Fibroblast of peridontal ligament (primary cell): ENCODE data around the gene RHOJ.

Source experiments
- DNase-seq: peaks from one replicate; pipeline ENCODE4 v3.0.0-alpha.2; 2010; ENCODE audit errors: extremely low read depth

RHOJ gene

DNA sequence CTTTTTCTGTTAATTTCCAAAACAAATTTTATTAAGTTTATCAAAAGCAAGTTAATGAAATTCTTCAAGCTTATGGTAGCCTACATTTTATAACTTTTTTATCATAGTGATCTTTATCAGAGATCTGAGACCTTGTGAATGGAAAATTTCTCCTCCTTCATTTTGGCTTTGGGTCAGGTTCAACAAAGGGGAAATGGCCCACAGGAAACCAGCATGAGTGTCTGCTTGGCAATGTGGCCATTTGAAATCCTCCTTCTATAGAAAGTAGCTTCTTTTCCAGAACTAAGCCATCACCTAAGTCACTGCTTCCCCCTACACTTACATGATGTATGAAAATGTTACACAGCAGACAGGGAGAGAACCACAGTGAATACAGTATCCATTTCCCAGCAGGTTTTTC, 1.6 kb downstream of the RHOJ start:
- DNase-seq: no peak

DNA sequence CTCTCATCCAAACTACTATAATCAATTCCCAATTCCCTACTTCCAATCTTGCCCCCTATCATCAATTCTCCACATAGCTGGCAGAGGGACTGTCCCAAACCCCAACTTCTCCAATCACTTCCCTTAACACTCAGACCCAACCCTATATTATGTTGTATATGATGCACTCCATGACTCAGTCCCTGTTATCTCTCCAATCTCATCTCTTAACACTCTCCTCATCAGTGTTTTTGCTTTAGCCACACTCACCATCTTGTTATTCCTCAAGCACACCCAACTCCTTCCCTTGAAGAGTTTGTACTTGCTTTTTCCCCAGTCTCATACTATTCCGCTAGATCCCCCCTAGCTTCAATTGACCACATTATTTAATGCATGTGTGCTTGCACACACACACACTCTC, 4.9 kb downstream of the RHOJ start:
- DNase-seq: no peak

DNA sequence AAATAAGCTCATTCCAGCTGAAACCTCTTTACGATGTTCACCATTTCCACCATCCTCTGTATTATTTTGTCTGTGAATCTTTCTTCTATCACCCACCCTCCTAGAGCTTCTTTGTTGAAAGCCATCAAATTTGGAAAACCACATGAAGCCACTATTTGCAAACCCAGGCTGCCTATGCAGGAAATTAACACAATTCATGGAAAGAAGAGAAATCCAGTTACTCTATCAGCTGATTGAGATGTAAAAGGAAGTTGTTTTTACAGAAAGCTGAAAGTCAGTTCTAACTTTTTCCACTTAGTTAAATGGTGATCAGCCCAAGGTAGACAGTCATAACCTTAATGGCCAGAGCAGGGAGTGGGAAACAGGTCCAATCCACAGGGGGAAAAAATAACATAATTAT, 6.6 kb downstream of the RHOJ start:
- DNase-seq: no peak

DNA sequence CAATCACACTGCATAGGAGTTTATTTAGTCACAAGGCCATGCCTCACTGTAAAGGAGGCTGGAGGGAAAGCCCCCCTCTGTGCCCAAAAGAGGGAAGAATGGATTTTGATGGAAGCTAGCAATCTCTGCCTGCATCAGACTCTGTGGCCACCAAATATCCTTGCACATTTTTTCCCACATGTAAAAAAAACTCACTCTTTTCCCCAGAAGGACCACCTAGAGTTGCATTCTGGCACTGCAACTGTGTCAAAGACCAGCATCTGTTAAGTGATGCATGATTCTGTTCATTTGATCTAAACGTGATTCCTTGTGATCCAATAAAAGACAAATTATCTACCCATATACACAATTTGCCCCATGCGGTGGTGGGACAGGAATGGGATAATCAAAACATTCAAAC, 8.0 kb downstream of the RHOJ start:
- no peak for DNase-seq

DNA sequence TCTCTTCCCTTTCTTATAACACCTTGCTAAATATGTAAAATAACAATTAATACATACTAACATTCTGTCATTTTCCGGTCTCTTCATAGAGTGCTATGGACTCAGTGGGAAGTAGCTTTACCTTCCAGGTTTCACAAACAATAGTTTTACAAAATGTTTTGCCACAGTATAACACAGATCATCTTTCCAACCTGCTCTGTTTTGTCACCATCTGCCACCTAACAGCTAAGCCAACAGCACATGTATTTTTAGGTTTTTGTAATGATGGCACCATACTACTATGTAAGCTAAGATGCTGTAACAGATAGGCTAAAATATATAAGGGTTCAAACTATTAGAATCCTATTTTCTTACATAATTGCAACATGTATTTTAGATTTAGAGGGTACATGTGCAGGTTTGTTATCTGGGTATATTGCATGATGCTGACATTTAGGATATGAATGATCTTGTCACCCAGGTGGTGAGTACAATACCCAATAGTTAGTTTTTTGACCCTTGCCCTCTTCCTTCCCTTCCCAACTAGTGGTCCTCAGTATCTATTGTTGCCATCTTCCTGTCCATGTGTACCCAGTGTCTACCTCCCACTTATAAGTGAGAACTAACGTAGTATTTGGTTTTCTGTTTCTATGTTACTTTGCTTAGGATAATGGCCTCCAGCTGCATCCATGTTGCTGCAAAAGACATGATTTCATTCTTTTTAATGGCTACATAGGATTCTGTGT, 8.7 kb downstream of the RHOJ start:
- no peak for DNase-seq

DNA sequence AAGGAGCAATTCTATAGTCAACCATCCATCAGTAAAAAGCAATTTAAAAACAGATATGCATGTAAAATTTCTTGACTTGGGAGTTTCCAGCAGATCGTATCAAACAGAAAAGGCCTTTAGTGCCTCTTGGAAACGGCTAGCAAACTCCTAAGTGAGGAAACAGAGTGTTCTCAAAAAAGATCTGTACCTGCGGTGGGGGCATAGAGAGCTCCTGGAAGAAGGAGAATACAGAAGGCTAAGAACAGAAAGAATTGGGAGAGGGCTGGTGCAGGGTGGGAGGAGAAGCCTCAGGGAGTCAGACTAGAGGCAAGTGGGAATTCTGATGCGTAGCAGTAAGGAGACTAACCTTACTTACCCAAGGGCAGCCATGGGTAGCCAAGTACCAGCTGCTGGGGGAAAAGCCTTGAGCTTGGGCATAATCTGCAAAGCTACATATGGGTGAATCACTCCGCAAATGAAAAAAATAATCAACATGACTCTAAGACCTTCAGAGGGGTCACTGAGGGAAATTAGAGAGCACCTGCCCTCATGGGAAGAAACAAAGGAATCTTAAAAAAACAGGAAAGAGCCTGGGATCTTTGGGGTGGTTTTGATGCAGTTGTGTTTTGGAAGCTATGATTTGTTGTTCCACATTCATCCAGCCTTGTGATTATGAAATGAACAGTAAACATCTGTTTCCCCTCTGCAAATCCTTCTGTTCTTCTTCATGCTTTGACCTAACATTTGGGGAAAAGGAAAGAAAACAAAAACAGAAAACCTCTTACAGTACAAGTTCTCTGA, 10.4 kb downstream of the RHOJ start:
- DNase-seq: no peak

DNA sequence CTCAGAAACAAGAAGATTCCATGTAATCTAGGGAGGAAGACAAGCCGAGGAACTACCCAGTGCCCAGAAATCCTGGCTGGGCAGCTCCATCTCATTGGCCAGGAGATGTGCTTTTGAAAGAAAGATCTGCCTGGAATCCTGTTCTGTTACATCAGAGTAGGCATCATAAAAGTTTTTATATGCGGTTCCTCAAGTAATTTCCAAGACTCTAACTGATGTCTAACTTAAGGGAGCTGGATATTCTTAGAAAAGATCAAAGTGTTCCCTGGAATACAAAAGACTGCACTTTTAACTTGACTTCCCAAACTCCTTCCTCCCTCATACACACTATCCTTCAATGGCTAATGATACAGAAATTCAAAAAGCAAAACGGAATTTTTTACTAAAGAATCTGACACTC, 16.3 kb downstream of the RHOJ start:
- DNase-seq: no peak

DNA sequence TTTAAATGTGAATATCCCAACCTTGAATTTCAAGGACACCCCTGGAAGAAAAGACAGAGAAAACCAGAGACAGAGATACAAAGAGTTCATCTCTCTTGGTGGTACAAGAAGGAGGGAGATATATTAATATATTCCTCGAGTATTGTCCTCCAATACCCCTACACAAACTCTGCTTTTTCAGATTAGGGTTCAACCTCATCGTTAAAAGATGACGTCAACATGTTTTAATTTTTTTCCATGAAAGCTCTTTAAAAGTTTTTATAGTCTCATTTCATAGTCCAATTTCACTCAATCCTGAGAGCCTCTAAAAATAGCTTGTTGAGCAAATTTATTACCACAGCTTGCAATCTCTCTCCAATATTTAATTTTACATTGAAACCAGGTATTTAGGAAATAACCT, 19.4 kb downstream of the RHOJ start:
- no peak for DNase-seq

DNA sequence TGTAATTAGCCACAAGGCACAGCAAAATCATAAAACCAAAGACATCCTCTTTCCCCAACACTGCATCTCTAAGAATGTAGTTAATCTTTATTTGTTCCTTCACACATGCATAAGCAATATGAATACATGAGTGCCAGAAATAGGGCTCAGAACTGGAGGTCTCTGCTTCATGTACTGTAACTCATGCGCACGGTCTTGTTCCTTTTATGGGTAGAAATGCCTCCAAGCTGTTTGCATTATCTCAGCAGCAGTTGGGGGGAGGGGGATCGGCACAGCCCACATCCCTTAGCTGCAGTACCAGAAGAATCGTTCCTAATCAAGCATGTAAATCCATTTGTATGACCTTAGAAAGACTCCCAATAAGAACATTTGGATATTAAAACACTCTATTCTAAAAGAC, 20.0 kb downstream of the RHOJ start:
- no peak for DNase-seq

DNA sequence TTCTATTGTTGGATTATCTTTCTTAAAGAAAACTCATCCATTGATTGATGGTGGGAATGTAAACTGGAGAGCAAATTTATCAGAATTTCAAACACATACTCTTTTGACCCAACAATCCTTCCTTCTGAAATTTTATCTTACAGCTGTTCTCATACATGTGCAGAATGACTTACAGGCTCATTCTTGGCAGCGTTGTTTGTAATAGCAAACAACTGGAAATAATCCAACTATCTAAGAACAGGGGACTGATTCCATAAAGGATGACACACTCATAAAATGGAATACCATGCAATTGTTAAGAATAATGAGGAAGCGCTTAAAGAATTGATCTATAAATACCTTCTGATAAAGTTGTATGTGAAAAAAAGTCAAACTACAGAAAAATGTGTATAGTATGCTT, 24.0 kb downstream of the RHOJ start:
- no peak for DNase-seq

DNA sequence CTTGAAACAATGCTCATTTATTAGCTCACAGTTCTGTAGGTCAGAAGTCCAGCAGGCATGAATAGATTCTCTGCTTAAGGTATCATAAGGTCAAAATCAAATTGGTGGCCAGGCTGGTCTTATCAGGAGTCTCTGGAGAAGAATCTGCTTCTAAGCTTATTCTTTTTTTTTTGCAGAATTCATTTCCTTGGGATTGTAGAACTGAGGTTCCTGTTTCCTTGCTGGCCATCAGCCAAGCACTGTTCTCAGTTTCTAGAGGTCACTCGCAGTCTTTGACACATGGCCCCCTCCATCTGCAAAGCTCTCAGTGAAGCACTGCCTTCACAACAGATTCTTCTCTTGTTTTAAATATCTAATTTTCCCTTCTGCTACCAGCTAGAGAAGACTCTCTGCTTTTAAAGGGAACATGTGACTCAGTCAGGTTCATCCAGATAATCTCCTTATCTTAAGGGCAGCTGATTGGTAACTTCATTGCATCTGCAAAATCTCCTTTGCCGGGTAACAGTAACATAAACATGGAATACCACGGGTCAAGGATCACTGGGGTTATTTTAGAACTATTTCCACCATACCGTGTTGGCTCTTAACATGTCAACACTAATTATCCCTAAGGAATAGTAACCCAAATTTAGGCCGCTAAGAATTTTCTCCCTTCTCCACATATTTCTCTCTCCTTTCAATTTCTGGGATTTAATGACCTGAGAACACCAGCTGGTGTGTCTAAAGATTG, 25.3 kb downstream of the RHOJ start:
- no peak for DNase-seq

DNA sequence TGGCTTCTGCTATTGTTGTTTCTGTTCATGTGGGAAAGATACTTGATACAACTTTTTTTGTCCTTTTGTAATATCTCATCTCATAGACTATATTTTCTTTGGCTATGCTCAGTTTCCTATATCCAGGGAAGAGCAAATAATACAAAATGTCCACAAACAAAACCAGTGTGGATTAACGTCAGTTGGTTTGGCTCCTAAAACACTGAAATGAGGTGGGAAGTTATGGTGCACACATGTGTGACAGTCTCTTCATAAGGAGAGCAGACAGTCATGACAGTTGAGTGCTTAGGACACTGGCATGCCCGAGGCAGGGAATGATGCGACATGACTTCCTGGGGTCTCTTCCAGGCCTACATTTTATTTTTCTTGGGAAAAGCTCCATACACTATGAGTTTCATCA, 27.5 kb downstream of the RHOJ start:
- no peak for DNase-seq

DNA sequence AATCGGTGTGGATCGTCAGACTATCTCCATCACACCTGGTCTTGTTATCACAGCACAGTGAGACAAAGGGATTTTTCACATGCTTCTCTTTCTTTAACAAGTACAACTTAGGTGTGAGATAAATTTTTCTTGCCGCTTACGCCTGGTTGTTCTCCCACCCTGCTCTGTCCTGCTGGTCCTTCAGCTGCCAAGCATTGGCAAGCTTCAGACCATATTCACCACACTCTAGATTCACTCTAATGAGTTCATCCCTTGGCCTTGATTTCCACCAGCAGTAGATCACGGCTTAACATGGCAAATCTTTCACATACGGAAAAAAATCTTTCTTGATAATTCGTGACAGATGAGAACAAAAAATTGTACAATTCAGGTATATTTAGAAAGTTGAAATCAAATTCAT, 33.5 kb downstream of the RHOJ start:
- no peak for DNase-seq

DNA sequence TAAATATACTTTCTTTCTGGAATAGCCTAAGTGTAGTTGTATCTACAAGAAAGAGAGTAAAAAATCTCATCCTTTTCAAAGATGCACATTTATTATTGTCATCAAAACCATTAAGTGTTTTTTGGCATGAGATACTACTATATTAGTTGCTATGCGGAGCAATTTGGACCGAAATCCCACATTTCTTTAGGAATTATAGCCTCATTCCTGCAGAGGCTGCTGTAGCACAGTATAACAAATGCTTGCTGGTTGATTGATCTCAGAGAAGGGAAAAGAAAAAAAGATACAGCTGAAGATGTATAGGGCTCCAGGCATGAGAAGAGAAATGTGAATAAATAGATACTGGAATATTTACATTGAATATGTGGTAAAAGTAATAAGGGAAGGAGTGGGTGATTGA, 36.0 kb downstream of the RHOJ start:
- no peak for DNase-seq

DNA sequence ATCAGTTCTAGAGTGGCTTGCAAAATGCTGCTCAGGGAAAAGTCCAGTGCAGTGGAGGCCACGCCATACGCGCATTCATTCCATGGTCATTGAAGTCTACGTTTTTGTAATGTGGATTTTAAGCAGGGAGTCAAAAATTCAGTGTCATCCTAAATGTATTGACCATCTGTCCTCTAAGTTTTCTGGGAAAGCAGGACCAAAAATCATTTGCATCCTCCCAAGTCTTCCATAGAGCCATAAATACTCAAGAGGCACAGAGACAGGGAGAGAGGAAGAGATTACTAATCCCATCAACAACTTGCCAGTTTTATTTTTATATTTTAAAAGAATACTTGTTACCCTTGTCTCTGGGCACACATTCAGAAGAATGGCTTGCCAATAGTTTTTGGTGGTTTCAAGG, 36.9 kb downstream of the RHOJ start:
- DNase-seq: no peak

DNA sequence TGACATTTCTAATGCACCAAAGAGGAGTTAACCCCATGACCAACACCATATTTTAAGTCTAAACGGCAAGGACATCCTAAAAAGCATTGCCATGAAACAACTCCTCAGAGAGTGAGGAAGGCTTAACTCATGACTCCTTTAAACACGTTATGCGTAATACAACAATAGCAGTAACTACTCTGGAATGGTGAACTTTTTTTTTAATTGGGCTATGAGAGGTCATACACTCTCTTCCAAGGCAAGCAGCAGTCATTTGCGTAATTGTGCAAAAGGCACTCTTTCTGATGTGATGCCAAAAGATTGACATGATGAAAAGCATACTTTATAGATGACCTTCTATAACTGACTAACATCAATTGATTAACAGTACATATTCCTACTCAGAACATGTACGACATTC, 39.4 kb downstream of the RHOJ start:
- no peak for DNase-seq

DNA sequence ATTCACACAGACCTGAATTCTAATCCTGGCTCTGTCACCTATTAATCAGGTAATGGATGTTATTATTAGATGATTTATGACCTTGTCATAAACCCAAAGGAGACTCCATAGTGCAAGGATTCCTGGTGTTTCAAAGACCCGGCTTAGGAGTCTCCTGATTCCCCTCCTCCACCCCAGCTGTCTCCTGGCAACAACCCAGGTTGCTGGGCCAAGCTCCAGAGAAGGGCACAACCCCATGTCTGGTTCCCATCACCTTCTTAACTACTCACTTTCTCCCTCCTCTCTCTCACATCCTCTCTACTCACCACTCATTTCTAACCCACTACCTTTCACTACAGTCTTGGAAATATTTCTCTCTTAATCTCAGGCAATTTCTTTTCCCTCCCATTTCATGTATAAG, 41.6 kb downstream of the RHOJ start:
- no peak for DNase-seq

DNA sequence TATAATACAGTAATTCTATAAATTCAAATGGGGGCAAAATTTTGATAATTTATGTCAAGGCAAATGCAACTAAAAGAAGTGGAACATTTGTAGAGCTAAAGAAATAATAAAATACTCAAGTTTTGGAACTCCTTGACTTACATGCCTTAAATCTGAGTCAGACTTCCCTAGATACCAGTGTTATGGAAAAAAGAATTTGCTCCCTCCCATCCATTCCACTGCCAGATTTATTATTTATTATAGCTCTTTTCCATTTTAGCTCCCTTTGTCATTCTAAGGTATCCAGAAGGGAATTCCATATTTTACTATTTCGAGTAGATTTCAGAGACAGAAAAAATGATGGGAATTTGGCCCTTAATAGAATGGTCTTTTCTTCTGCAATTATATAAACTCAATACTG, 44.0 kb downstream of the RHOJ start:
- peak; percentile 15 for DNase-seq

DNA sequence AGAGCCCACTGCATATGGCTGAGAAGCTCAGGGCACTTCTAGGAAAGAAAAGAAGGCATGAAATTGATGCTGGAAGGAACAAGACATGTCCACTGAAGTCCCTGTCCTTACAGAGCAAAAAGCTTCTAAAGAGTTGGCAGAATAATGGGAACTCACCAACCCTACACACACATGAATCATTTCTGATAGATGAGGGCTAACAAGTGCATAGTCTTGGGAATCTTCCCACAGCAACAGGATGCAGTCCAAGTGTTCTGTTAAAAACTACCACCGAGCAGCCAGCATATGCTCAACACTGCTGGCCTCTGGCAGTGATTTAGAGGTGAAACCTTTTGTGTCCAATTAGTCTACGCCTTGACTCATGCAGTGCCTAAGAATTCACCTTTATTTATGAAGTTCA, 44.8 kb downstream of the RHOJ start:
- DNase-seq: no peak

DNA sequence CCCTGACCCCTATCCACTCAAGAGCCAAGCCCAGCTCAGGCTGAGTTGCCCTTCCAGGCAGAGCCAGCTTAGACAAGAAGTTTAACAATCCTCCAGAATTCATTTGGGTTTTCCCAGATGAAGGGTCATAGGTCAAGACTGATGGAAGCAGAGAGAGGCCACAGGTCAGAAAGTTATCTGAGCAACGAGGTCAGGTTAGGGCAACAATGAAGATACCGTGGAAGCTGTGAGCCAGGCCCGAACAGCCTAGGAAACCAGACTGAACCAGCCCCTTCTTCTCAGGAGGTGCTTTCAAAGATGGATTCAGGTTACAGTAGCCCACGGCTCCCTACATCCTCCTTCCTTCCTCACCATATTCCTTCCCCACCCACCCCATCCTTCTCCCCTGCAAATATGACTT, 53.1 kb downstream of the RHOJ start:
- no peak for DNase-seq

DNA sequence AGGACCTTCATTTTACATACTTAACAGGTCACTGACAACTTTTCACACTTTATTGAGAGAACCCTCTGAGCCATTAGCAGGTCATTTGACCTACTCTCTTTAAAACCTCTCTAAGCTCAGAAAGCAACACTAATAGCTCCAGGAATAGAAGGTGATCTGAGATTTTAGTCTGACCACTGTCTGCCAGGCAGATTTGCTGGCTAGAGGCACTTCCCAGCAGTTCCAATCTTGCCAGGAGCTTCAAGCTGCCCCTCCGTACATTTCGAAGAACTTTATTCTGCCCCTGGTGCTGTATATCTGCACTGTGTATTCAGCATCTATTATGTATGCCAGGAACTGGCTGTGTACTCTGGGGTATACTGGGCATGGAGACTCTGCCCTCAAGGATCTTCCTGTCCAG, 58.2 kb downstream of the RHOJ start:
- no peak for DNase-seq

DNA sequence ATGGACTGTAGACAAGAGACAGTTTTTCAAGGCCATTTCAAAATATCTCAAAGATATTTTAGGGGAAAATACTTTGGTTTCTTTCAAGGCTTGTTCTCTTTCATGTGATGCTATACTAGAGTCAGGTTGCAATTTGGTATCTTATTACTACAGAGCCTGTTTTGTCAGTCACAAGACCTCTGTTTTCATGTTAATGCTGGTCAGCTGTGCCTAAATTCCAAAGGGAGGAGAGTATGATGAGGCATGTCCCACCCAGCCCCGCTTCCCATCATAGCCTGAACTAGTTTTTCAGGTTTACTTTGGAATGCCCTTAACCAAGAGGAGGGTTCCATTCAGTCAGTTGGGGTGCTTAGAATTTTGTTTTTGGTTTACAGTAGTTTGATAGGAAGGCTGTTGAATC, 61.9 kb downstream of the RHOJ start:
- DNase-seq: no peak

DNA sequence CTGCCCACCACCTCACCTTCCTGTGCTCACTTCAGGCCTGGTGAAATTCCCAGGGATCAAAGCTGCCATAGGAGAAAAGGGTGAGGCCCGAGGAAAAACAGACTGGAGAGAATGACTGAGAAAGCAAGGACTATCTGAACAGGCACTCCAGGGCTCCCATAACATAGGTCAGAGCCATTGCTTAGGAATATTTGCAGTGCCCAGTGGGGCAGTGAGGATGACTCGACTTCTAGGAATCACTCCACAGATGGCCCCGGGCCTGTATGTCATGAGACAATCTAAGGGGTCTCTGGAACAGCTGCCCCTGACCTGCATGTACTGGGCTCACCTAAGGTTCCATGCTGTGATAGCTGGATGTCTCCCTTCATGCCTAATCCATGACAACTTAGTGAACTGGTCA, 62.9 kb downstream of the RHOJ start:
- no peak for DNase-seq
